HCT116 (cell line): ENCODE results near the gene XKR3. TPM values are rescaled to one million over a fixed set of nuclear protein-coding genes. Genes with fewer than 3 reads are reported as not detected.

ENCODE experiments used
- ATAC-seq: fragments of 200-7000 bp; cut with Tn5 transposase; 2 replicates; pipeline ENCODE4 v1.9.1; 2020; ENCODE audit warnings: mild to moderate bottlenecking, moderate library complexity
- BruUV-seq: library from RNA; stranded (reverse); fragments of 400-500 nt; replicated peaks from 2 replicates; lab custom pipeline; 2021; lab: Mats Ljungman, UMichigan
- CTCF ChIA-PET: fragments of 300-600 bp; sonication (Branson Sonifier 250); formaldehyde crosslinking; loops from one replicate; lab custom pipeline; 2021; ENCODE audit warnings: antibody characterized with exemption; lab: Charles Lee
- POLR2A ChIA-PET: fragments of 300-600, 350-600 bp; sonication (Branson Sonifier 250); formaldehyde crosslinking; loops from one replicate; lab custom pipeline; 2021; ENCODE audit warnings: antibody characterized with exemption; lab: Charles Lee
- RAD21 ChIA-PET, 2 experiments: fragments of 300-600 bp; sonication (Branson Sonifier 250); formaldehyde crosslinking; loops; one replicate each; lab custom pipeline; 2023; ENCODE audit warnings: low total read pairs in 2 of 2; ENCODE audit not compliant: uncharacterized antibody in 2 of 2, unreplicated experiment in 2 of 2, low non-redundant PET in 1 of 2; lab: Charles Lee
- DNase-seq: peaks from one replicate; pipeline ENCODE4 v3.0.0-alpha.2; 2010; ENCODE audit warnings: low read depth, low spot score
- H2AFZ ChIP-seq: fragments of 200-600 bp; shearing (Covaris generic), sonication (generic); 2 replicates; pipeline ENCODE4 v1.6.1; 2017; ENCODE audit warnings: low read depth, mixed run types, mixed read lengths, antibody characterized with exemption, low read length; ENCODE audit not compliant: poor library complexity, severe bottlenecking
- H3K27ac ChIP-seq: 2 replicates; pipeline ENCODE4 v1.5.1; 2012; ENCODE audit warnings: low read depth, low read length
- H3K27me3 ChIP-seq: fragments of 200-600 bp; sonication (generic); 2 replicates; pipeline ENCODE4 v1.6.1; 2016; ENCODE audit warnings: mixed run types, low read length, mixed read lengths; ENCODE audit not compliant: insufficient read depth
- H3K36me3 ChIP-seq, 2 experiments: fragments of 200-500 bp in 1 of 2; fragments of 200-600 bp in 1 of 2; sonication (Bioruptor generic) in 1 of 2; sonication (generic) in 1 of 2; 2 replicates each; pipeline versions ENCODE4 v1.5.1 to v1.6.1; 2014 to 2016; ENCODE audit warnings: low read length in 2 of 2, inconsistent platforms in 1 of 2, mixed read lengths in 1 of 2, mixed run types in 1 of 2; ENCODE audit not compliant: insufficient read depth in 2 of 2, control insufficient read depth in 1 of 2
- H3K4me1 ChIP-seq, 2 experiments: fragments of 200-600 bp in 1 of 2; sonication (generic) in 1 of 2; 2 replicates each; pipeline versions ENCODE4 v1.5.1 to v1.6.1; 2012 to 2017; ENCODE audit warnings: low read length in 2 of 2, inconsistent platforms in 1 of 2, mild to moderate bottlenecking in 1 of 2, mixed read lengths in 1 of 2, mixed run types in 1 of 2, moderate library complexity in 1 of 2; ENCODE audit not compliant: insufficient read depth in 2 of 2, control insufficient read depth in 1 of 2
- H3K4me2 ChIP-seq: fragments of 200-600 bp; sonication (generic); 2 replicates; pipeline ENCODE4 v1.6.1; 2017; ENCODE audit warnings: mixed run types, low read length, mixed read lengths
- H3K4me3 ChIP-seq, 2 experiments: fragments of 200-600 bp in 1 of 2; sonication (generic) in 1 of 2; replicated peaks in 1 of 2; 2 replicates each; pipeline ENCODE4 v1.5.1; 2011 to 2016; ENCODE audit warnings: low read length in 2 of 2, control low read depth in 1 of 2, low read depth in 1 of 2, mild to moderate bottlenecking in 1 of 2, mixed read lengths in 1 of 2, mixed run types in 1 of 2
- H3K79me2 ChIP-seq: fragments of 200-600 bp; sonication (generic); 2 replicates; pipeline ENCODE4 v1.6.1; 2017; ENCODE audit warnings: mild to moderate bottlenecking, mixed run types, low read length, moderate library complexity, mixed read lengths; ENCODE audit not compliant: insufficient read depth
- H3K9ac ChIP-seq: fragments of 200-600 bp; sonication (generic); 2 replicates; pipeline ENCODE4 v1.6.1; 2016; ENCODE audit warnings: low read length, mixed read lengths
- H3K9me2 ChIP-seq: fragments of 200-600 bp; sonication (generic), shearing (Covaris generic); 2 replicates; pipeline ENCODE4 v1.6.1; 2017; ENCODE audit warnings: mixed run types, mild to moderate bottlenecking, moderate library complexity; ENCODE audit not compliant: insufficient read depth
- H3K9me3 ChIP-seq, 2 experiments: fragments of 200-500 bp in 1 of 2; fragments of 200-600 bp in 1 of 2; sonication (Bioruptor generic) in 1 of 2; sonication (generic) in 1 of 2; 2 replicates each; pipeline ENCODE4 v1.6.1; 2014 to 2017; ENCODE audit warnings: low read length in 2 of 2, mixed read lengths in 2 of 2, inconsistent platforms in 1 of 2, low read depth in 1 of 2, mild to moderate bottlenecking in 1 of 2, mixed run types in 1 of 2, moderate library complexity in 1 of 2; ENCODE audit not compliant: control insufficient read depth in 1 of 2, insufficient read depth in 1 of 2
- H4K20me1 ChIP-seq: fragments of 200-600 bp; sonication (generic), shearing (Covaris generic); 2 replicates; pipeline ENCODE4 v1.6.1; 2017; ENCODE audit warnings: mixed run types, mild to moderate bottlenecking, moderate library complexity; ENCODE audit not compliant: insufficient read depth
- ATF3 ChIP-seq: IDR thresholded peaks from 2 replicates; pipeline ENCODE4 v1.6.1; 2012
- CBX3 ChIP-seq: IDR thresholded peaks from 2 replicates; pipeline ENCODE4 v1.6.1; 2012; ENCODE audit warnings: low read depth
- CEBPB ChIP-seq: IDR thresholded peaks from 2 replicates; pipeline ENCODE4 v1.6.1; 2012; ENCODE audit warnings: low read depth
- ELF1 ChIP-seq: IDR thresholded peaks from 2 replicates; pipeline ENCODE4 v1.6.1; 2012; ENCODE audit warnings: low read depth, borderline replicate concordance
- EZH2 ChIP-seq: fragments of 200-600 bp; sonication (generic); IDR thresholded peaks from 2 replicates; pipeline ENCODE4 v1.6.1; 2017; ENCODE audit warnings: antibody characterized with exemption, mixed run types
- EZH2phosphoT487 ChIP-seq: fragments of 200-600 bp; IDR thresholded peaks from 2 replicates; pipeline ENCODE4 v1.6.1; 2018; ENCODE audit warnings: antibody characterized with exemption, borderline replicate concordance
- FOSL1 ChIP-seq: IDR thresholded peaks from 2 replicates; pipeline ENCODE4 v1.6.1; 2012; ENCODE audit warnings: low read depth
- JUND ChIP-seq: IDR thresholded peaks from 2 replicates; pipeline ENCODE4 v1.6.1; 2012
- POLR2A ChIP-seq: IDR thresholded peaks from 2 replicates; pipeline ENCODE4 v1.7.0; 2011; ENCODE audit warnings: borderline replicate concordance; ENCODE audit not compliant: insufficient read depth, insufficient read length; ENCODE audit errors: extremely low read depth
- REST ChIP-seq: IDR thresholded peaks from 2 replicates; pipeline ENCODE4 v1.6.1; 2012; ENCODE audit warnings: low read depth
- TCF7L2 ChIP-seq: IDR thresholded peaks from 2 replicates; pipeline ENCODE4 v1.7.0; 2011; ENCODE audit warnings: borderline replicate concordance, inconsistent platforms; ENCODE audit not compliant: insufficient read depth, insufficient read length; ENCODE audit errors: extremely low read depth
- YY1 ChIP-seq: IDR thresholded peaks from 2 replicates; pipeline ENCODE4 v1.6.1; 2011; ENCODE audit warnings: low read length, low read depth, moderate library complexity, mild to moderate bottlenecking; ENCODE audit not compliant: insufficient replicate concordance; ENCODE audit errors: extremely low read depth
- ZBTB33 ChIP-seq: IDR thresholded peaks from 2 replicates; pipeline ENCODE4 v1.6.1; 2011; ENCODE audit warnings: mild to moderate bottlenecking, low read length, moderate library complexity; ENCODE audit not compliant: insufficient replicate concordance; ENCODE audit errors: extremely low read depth
- ZNF274 ChIP-seq: fragments of 200-500 bp; sonication (Bioruptor generic); IDR thresholded peaks from 2 replicates; pipeline ENCODE4 v1.6.1; 2014; ENCODE audit warnings: mild to moderate bottlenecking, low read depth, low read length, inconsistent platforms
- intact Hi-C: fragments of 100-400 bp; cut with micrococcal nuclease; formaldehyde crosslinking; loops from 2 replicates; pipeline ENCODE4 v1.10.0; 2022
- total RNA-seq: library from RNA; stranded (reverse); gene quantifications from one replicate; pipeline ENCODE4 v1.2.1, GENCODE V29; 2021; ENCODE audit not compliant: unreplicated experiment

Gene XKR3
- total RNA-seq, 1 experiment from 2014 or later = not detected

GRCh38 chr22:16808744-16809143 lies 16.5 kb downstream of the XKR3 start:
- POLR2A ChIA-PET = no interaction called here

GRCh38 chr22:16807109-16807508 lies 18.1 kb downstream of the XKR3 start:
- no peak for ATAC-seq

More at GRCh38 chr22:16808744-16809143, 16.5 kb downstream of the XKR3 start:
- BruUV-seq = no TSS peak
- H3K4me1 ChIP-seq = 0 out of 4 replicates have a peak, but pooled peaks cover 0 to 3% of the 10 kb centered on the region in 2 experiments
- TF ChIP-seq CEBPB (no peak), ELF1 (no peak), POLR2A (no peak)
- H3K36me3 ChIP-seq = no peaks in the 10 kb centered on the region
- ChIA-PET CTCF (interaction anchor here (1.0 kb wide), 1 partner anchor 25 kb away, joined by 3 read pairs; no protein-coding TSS in a partner anchor), RAD21 (no interaction called here)
- H2AFZ ChIP-seq = no peak overlapping the region
- no peaks in the 10 kb centered on the region for H3K79me2 ChIP-seq
- ATAC-seq = no peak
- no peaks in the 10 kb centered on the region for H3K27me3 ChIP-seq
- no peak overlapping the region for H3K9ac ChIP-seq
- no peak overlapping the region for H3K4me2 ChIP-seq
- H3K27ac ChIP-seq = no peak overlapping the region
- DNase-seq = no peak
- H3K9me2 ChIP-seq = no peaks in the 10 kb centered on the region
- no peak overlapping the region for H3K4me3 ChIP-seq
- intact Hi-C loops = no loop called here
- no peaks in the 10 kb centered on the region for H4K20me1 ChIP-seq
- no peaks in the 10 kb centered on the region for H3K9me3 ChIP-seq

More at GRCh38 chr22:16807109-16807508, 18.1 kb downstream of the XKR3 start:
- H3K27me3 ChIP-seq = no peaks in the 10 kb centered on the region
- H3K79me2 ChIP-seq = no peaks in the 10 kb centered on the region
- H4K20me1 ChIP-seq = no peaks in the 10 kb centered on the region
- H3K9me3 ChIP-seq = no peaks in the 10 kb centered on the region
- no peak overlapping the region for H3K27ac ChIP-seq
- CTCF ChIA-PET = interaction anchor here (1.5 kb wide), 1 partner anchor 22 kb away, joined by 3 read pairs; no protein-coding TSS in a partner anchor
- POLR2A ChIA-PET = no interaction called here
- 0 out of 4 replicates have a peak, but pooled peaks cover 0 to 3% of the 10 kb centered on the region in 2 experiments for H3K4me1 ChIP-seq
- H3K9ac ChIP-seq = no peak overlapping the region
- intact Hi-C loops = no loop called here
- no peaks in the 10 kb centered on the region for H3K9me2 ChIP-seq
- H3K36me3 ChIP-seq = no peaks in the 10 kb centered on the region
- H3K4me3 ChIP-seq = no peak overlapping the region
- TF ChIP-seq ZBTB33 (no peak), FOSL1 (no peak), CEBPB (no peak), EZH2 (no peak), CBX3 (no peak), JUND (no peak), TCF7L2 (no peak), ZNF274 (no peak), ELF1 (no peak), EZH2phosphoT487 (no peak), YY1 (no peak), REST (no peak), ATF3 (no peak)
- BruUV-seq = no TSS peak
- no peak overlapping the region for H3K4me2 ChIP-seq
- H2AFZ ChIP-seq = no peak overlapping the region
- RAD21 ChIA-PET = no interaction called here
- DNase-seq = no peak
